ENCODE data around the gene WDR93.
"Not testable (repeated sequence)": the region's sequence is repeated elsewhere in the genome, so short reads cannot be mapped to it uniquely, and the experiment has no call there.

Gene WDR93

GRCh38 chr15:89664441-89665350, 25.9 kb upstream of the WDR93 start:
- DNase-seq, result no peak

GRCh38 chr15:89665449-89666181, 25.0 kb upstream of the WDR93 start:
- DNase-seq, result no peak

GRCh38 chr15:89666184-89666857, 24.3 kb upstream of the WDR93 start:
- DNase-seq, result no peak

GRCh38 chr15:89666858-89667705, 23.5 kb upstream of the WDR93 start:
- no peak for DNase-seq

GRCh38 chr15:89667706-89667960, 23.0 kb upstream of the WDR93 start:
- no peak for DNase-seq

- no peak for DNase-seq
These were observed 22.4 kb upstream of the WDR93 start for GRCh38 chr15:89668171-89668570.

- DNase-seq, result no peak
These were observed 21.2 kb upstream of the WDR93 start for GRCh38 chr15:89669309-89669865.

- no peak for DNase-seq
These were observed 20.7 kb upstream of the WDR93 start for GRCh38 chr15:89669941-89670340.

GRCh38 chr15:89670971-89671560, 19.5 kb upstream of the WDR93 start:
- DNase-seq, result no peak

GRCh38 chr15:89671687-89672086, 18.9 kb upstream of the WDR93 start:
- DNase-seq, result no peak

GRCh38 chr15:89672221-89673164, 18.1 kb upstream of the WDR93 start:
- DNase-seq, result no peak

GRCh38 chr15:89673165-89673512, 17.5 kb upstream of the WDR93 start:
- DNase-seq, result no peak

- DNase-seq, result no peak
These were observed 16.1 kb upstream of the WDR93 start for GRCh38 chr15:89674526-89674925.

GRCh38 chr15:89675606-89676005, 15.0 kb upstream of the WDR93 start:
- DNase-seq, result no peak

GRCh38 chr15:89677381-89677780, 13.2 kb upstream of the WDR93 start:
- DNase-seq, result no peak

- no peak for DNase-seq
These were observed 11.4 kb upstream of the WDR93 start, which contains the start of gene PLIN1 for GRCh38 chr15:89679212-89679611. Gene PLIN1, minus strand, starts transcription at chr15:89679367. Its CDS starts 1,878 bp downstream, at chr15:89677489.

- DNase-seq, result no peak
These were observed 10.2 kb upstream of the WDR93 start for GRCh38 chr15:89680282-89680873.

- no peak for DNase-seq
These were observed 9.5 kb upstream of the WDR93 start for GRCh38 chr15:89681146-89681545.

GRCh38 chr15:89685995-89686394, 4.6 kb upstream of the WDR93 start:
- no peak for DNase-seq

- DNase-seq, result no peak
These were observed 4.1 kb upstream of the WDR93 start for GRCh38 chr15:89686522-89686921.

GRCh38 chr15:89689930-89690275, 708 bp upstream of the WDR93 start:
- not testable (repeated sequence) for DNase-seq

Measured in activated CD4-positive, alpha-beta T cell treated with anti-CD3 and anti-CD28 coated beads for 1 hour (primary cell).